Ishikawa (cell line): ENCODE data around the gene ADGRL3.

Experiments
- CEBPB ChIP-seq: IDR thresholded peaks from 2 replicates; pipeline ENCODE4 v1.6.1; 2012
- CREB1 ChIP-seq: IDR thresholded peaks from 2 replicates; pipeline ENCODE4 v1.6.1; 2012; ENCODE audit warnings: low read depth
- EGR1 ChIP-seq: IDR thresholded peaks from 2 replicates; pipeline ENCODE4 v1.6.1; 2012
- EP300 ChIP-seq: IDR thresholded peaks from 2 replicates; pipeline ENCODE4 v1.6.1; 2012; ENCODE audit warnings: borderline replicate concordance
- FOXM1 ChIP-seq: IDR thresholded peaks from 2 replicates; pipeline ENCODE4 v1.6.1; 2012; ENCODE audit warnings: low read depth, borderline replicate concordance
- MAX ChIP-seq: IDR thresholded peaks from 2 replicates; pipeline ENCODE4 v1.6.1; 2012
- NFIC ChIP-seq: IDR thresholded peaks from 2 replicates; pipeline ENCODE4 v1.6.1; 2012
- RAD21 ChIP-seq: IDR thresholded peaks from 2 replicates; pipeline ENCODE4 v1.6.1; 2012; ENCODE audit warnings: low read depth
- REST ChIP-seq: IDR thresholded peaks from 2 replicates; pipeline ENCODE4 v1.6.1; 2012; ENCODE audit warnings: low read depth, mild to moderate bottlenecking
- TAF1 ChIP-seq: IDR thresholded peaks from 2 replicates; pipeline ENCODE4 v1.6.1; 2012; ENCODE audit warnings: low read depth, mild to moderate bottlenecking
- TCF12 ChIP-seq: IDR thresholded peaks from 2 replicates; pipeline ENCODE4 v1.6.1; 2012; ENCODE audit warnings: low read depth
- TEAD4 ChIP-seq: IDR thresholded peaks from 2 replicates; pipeline ENCODE4 v1.6.1; 2012
- USF1 ChIP-seq: IDR thresholded peaks from 2 replicates; pipeline ENCODE4 v1.6.1; 2012
- YY1 ChIP-seq: IDR thresholded peaks from 2 replicates; pipeline ENCODE4 v1.6.1; 2012; ENCODE audit warnings: low read depth
- ZBTB7A ChIP-seq: IDR thresholded peaks from 2 replicates; pipeline ENCODE4 v1.6.1; 2012; ENCODE audit warnings: low read depth

ADGRL3 gene

GRCh38 chr4:61320631-61321030 is 120.5 kb downstream of the ADGRL3 start:
- TF ChIP-seq ZBTB7A = no peak
- no peak for TF ChIP-seq TCF12
- no peak for TF ChIP-seq REST
- no peak for TF ChIP-seq USF1
- no peak for TF ChIP-seq TAF1
- no peak for TF ChIP-seq EGR1
- no peak for TF ChIP-seq YY1

- no peak for TF ChIP-seq NFIC
Observed at GRCh38 chr4:61332693-61333092, 132.6 kb downstream of the ADGRL3 start.

- TF ChIP-seq YY1 (no peak), MAX (no peak), ZBTB7A (no peak), FOXM1 (no peak), CREB1 (no peak), REST (no peak), USF1 (no peak), CEBPB (no peak)
Observed at GRCh38 chr4:61333490-61333889, 133.4 kb downstream of the ADGRL3 start.

GRCh38 chr4:61335241-61335763 is 135.2 kb downstream of the ADGRL3 start:
- TF ChIP-seq TCF12 (no peak), EP300 (no peak), RAD21 (no peak), FOXM1 (no peak), TEAD4 (no peak), MAX (no peak), ZBTB7A (no peak), YY1 (no peak)

- TF ChIP-seq NFIC = no peak
- no peak for TF ChIP-seq EGR1
- TF ChIP-seq ZBTB7A = no peak
- TF ChIP-seq TEAD4 = no peak
- no peak for TF ChIP-seq CREB1
- TF ChIP-seq FOXM1 = no peak
Observed at GRCh38 chr4:61336488-61336887, 136.4 kb downstream of the ADGRL3 start.

GRCh38 chr4:61336916-61337315 is 136.8 kb downstream of the ADGRL3 start:
- TF ChIP-seq TEAD4 (peak; percentile 9; the same call in 1 of the 2 replicates), MAX (no peak)

GRCh38 chr4:61342061-61342460 is 141.9 kb downstream of the ADGRL3 start:
- TF ChIP-seq REST = no peak
- TF ChIP-seq FOXM1 = no peak
- no peak for TF ChIP-seq YY1
- no peak for TF ChIP-seq TEAD4
- no peak for TF ChIP-seq EGR1
- TF ChIP-seq RAD21 = no peak
- no peak for TF ChIP-seq CEBPB
- TF ChIP-seq TCF12 = no peak
- TF ChIP-seq MAX = no peak
- TF ChIP-seq EP300 = no peak
- no peak for TF ChIP-seq USF1
- TF ChIP-seq NFIC = no peak
- TF ChIP-seq TAF1 = no peak
- TF ChIP-seq CREB1 = no peak
- TF ChIP-seq ZBTB7A = no peak
